GM18861 (cell line): Measurements from ENCODE around the gene PDE4D.

Experiments used
- ATAC-seq: cut with Tn5 transposase; IDR thresholded peaks from one replicate; pipeline ENCODE4 v1.9.1; 2021; ENCODE audit not compliant: unreplicated experiment

Gene PDE4D

DNA sequence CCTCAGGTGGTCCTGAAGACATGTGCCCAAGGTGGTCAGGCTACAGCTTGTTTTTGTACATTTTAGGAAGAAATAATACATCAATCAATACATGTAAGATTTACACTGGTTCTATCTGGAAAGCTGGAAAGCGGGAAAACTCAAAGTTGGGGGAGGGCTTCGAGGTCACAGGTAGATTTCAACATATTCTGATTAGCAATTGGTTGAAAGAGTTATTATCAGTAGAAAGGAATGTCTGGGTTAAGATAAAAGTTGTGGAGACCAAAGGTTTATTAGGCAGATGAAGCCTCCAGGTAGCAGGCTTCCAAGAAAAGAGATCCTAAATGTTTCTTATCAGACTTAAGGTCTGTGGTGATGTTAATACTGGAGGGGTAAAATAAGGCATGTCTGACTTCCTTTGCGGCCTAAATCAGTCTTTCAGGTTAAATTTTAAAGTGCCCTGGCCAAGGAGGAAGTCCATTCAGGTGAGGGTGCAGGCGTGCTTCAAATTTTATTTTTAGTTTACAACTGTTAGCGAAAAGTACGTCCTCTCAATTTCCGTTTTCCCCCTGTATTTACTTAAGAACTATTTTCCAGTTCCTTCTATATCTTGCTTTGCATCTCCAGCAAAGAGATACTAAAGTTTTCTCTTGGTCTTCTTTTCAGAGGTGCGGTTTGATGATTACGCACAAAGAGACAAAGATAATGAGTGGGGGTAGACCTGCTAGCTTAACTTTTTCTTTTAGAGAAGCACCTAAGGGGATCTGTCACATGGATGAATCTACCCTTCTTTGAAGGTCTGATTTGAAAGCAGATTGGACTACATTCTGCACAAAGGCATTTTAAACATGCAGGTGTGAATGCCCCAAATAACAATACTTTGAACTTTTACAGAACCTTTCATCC lies 732.1 kb downstream of the PDE4D start:
- ATAC-seq, result no peak

DNA sequence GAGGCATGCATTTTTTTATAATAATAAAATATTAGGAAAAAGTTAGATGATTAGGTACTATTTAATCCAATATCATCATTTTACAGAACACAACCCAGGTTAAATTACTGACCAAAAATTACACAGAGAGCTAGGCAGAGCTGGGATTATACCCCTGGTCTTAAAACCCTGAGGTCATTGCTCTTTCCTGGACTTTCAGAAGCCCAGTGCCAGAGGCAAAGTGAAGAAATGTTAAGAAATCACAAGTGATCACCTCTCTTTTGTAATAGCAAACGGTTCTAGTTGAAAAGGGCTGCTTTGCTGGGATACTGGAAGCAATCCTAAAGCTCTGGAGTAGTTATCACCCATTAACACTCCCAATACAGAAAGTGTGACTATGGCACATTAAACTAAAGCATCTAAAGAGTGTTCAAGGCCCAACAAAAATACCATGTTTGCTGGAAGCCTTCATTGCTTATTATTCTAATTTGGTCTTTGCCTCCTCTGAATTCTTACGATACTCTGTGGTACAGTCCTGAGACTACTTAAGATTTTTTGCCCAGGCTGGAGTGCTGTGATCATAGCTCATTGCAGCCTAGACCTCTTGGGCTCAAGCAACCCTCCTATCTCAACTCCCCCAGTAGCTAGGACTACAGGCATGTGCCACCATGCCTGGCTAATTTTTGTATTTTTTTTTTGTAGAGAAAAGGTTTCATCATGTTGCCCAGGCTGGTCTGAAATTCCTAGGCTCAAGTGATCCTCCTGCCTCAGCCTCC lies 734.7 kb downstream of the PDE4D start:
- no peak for ATAC-seq

DNA sequence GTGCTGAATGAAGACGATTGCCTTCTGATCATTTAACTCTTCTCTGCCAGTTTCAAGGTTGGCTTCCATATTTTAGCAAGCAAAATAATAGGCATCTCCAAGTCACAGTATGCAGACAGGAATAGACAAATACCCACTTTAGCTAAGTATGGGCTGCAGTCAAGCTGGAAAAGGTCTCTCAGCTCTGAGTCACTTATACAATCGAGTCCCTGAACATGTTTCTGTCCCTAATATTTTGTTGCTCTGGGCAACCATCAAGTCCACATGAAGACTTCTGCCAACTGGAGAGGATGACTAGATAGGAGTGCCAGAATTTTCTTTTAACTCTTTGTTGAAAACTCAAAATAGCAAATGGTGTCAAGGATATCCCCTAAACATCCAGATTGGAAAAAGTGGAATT lies 735.4 kb downstream of the PDE4D start:
- ATAC-seq, result no peak

DNA sequence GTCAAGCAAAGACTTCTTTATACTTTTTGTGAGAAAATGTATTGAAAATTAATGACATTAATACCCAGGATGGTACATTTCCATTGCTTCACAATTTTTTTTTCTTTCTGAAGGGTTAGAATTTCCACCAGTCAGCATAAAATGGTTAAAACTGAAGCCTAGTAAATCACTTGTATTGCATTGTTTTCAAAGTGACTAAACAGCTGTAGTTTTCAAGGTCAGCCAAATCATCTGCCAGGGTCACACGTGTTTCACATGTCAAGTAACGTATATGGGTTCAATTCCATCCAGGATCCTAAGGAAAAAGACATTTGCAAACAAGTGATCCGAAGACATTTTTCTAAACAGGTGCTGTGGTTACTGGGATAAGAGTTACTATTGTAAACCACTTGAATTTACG lies 736.5 kb downstream of the PDE4D start:
- ATAC-seq, result no peak

DNA sequence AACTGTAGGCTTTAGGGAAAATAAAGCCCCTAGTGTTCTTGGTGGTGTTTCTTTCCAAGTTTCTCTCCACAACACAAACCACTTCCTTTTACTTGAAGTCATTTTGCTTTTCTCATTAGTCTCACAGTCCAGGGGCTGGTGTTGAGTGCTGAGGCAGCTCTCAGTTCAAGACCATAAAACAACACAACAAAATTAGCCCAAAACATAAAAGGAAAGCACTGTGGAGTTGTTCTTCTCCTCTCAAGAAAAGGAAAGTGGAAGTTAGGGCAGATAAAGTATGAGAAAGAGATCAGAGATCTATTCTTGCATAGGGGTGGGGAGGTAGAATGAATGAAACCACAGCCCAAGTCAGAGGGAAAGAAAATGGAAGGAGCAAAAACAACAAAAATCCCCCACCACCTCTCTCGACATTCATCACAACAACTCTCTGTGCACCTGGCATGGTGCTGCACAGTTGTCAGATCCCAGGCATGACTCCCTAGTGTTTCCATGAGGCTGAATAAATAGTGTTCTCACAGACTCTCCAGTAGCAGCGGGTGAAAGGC lies 740.8 kb downstream of the PDE4D start:
- ATAC-seq, result no peak

DNA sequence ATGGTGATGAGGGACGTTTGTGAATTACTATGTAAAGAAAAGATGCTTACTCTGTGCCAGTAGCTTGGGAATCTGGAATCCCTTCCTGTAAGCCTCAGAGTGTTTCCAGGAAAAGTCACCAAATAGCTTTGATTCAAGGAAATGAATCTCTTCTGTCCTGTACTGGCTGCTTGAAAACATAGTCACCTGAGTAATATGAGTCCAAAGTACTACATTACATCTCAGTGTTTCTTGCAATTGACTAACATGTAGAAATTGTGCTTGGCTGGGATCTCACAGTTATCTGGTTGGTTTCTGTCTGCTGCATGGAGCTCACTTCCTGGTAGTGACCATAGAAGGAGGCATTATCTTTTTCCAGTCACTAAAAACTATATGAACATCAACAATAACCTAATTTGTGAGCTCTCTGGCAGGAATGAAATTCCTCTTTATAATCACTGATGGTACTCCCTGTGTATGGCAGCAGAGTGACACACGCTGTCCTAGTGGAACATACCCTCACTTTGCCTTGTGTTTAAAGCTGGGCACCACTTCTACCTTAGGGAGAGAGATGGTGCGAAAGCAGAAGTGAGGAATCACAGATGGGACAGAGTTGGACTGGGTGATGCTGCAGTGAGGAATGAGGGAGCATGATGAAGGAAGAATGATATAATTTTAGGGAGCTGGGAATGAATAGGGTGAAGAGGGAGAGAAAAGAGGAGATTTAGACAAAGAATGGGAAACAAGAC lies 742.2 kb downstream of the PDE4D start:
- no peak for ATAC-seq

DNA sequence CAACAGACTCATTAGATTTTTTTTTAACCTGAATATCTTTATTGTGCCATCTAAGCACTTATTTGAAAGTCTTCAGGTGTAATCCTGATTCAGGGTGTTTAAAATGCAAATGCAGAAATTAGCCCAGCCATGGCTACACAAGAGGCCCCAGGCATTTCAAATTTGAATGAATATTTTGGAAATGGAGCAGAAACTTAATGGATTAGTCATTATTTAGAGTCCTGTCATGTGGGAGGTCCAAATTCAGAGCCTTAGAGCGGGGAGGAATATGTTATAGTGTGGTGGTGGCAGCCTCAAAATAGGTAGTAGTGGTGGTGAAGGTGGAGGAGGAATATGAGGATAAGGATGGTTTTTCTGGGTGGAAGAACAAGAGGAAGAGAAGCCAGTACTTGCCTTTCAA lies 743.7 kb downstream of the PDE4D start:
- no peak for ATAC-seq

DNA sequence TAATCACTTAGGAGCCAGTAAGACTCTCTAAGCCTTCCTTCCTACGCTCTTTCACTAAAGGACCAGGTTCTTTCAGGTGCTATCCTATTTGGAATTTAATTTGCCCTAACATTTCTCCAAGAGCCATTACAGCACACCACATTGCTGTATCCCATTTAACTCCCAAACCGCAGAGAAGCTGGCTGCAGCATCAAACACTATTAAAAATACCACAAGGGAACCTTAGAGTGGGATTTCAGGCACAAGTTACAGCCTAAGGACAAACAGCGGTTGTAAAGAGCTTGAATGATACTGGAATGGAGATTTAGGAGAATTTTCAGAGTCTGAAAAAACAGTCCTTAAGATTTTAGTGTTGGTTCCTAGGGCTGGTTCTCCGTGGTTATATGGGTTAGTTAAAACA lies 744.3 kb downstream of the PDE4D start:
- no peak for ATAC-seq

DNA sequence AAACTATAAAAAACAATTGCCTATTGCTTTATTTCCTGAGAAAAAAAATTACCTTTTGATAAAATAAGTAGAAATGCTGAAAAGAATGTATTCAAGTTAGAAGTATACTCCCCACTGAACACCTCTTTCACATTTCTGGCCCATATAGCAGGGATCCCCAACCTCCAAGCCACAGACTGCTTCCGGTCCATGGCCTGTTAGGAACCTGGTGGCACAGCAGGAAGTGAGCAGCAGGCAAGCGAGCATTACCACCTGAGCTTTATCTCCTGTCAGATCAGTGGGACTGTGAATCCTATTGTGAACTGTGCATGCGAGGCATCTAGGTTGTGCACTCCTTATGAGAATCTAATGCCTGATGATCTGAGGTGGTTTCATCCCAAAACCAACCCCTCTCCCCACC lies 746.8 kb downstream of the PDE4D start:
- no peak for ATAC-seq

DNA sequence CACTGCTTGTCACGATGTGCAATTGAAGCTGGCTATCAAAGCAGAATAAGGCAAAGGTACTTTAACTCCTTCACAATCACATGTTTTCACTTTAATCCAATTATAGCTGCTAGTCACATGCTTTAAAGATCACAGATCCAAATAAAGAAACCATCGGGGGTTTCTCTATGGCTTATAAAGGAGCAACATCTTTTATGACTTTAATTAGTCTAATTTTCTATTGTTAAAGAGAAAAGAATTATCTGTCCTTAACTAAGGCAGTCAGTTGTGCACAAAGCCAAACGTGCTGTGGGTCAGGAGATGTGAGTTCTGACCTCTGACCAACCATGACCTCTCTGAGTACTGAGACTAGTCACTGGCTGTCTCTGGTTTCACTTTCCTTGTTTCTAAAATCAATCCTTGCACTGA lies 749.6 kb downstream of the PDE4D start:
- ATAC-seq, result peak; percentile 97

DNA sequence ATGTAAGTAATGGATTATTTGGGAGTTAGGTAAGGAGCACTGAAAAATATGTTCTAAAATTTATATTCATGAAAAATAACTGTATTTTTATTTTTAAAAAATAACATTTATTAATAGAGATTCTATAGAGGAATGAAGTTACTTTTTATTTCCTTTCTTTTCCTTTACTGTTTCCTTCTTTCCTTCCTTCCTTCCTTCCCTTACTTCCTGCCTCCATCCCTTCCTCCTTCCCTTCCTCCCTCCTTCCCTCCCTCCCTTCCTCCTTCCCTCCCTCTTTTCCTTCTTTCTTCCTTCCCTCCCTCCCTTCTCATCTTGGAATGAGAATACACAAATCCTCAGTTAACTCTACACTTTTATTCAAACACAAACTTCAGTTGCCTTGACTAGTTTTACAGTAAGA lies 750.6 kb downstream of the PDE4D start:
- no peak for ATAC-seq

DNA sequence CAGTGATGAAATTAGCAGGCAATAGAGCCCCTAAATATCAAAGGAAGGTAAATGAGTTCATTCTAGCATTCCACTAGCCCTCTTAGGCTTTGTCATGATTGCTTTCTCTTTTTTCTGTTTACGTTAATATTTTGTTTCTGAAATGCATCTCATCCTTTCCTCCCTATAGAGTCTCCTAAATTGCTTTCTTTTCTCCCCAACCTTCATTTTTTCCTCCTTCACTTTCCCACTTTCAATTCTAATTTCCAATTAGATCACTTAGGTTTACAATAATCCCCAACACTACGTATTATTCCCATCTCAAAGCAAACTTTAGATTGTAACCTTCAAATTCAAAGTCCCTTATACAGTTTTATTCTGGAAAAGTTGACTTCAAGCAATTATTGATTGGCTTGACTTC lies 751.4 kb downstream of the PDE4D start:
- ATAC-seq, result no peak

DNA sequence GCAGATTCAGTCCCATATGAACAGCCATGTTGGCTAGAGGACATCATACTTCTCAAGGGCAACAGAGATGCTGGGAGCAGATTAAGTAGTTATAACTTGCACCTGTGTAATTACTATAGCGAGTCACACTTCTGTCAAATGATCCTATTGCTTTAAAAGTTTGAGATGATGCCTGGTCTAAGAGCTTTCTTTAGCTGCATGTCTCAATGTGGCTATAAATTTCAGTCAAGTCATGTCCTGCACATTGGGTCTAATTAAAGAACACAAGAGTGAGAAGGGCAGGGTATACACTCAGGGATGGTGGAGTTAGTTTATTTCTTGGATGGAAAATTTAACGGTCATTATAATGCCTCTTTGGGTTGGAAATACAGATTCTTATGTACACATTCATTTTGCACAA lies 753.4 kb downstream of the PDE4D start:
- ATAC-seq, result no peak

DNA sequence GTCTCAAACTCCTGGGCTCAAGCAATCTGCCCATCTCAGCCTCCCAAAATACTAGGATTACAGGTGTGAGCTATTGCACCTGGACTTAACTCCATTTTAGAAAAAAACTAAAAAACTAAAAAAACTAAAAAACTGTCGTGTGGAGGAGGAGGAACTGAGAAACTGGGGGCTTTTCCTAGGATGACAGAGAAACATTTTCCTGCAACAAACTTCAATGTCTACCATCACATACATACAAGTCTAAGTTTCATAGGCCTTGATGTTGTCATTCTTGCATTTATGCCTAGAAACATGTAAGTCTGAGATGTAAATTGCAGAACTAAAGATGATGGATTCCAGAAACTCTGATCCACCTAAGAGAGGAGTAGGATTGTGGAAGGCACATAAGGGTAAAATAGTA lies 753.8 kb downstream of the PDE4D start:
- no peak for ATAC-seq

DNA sequence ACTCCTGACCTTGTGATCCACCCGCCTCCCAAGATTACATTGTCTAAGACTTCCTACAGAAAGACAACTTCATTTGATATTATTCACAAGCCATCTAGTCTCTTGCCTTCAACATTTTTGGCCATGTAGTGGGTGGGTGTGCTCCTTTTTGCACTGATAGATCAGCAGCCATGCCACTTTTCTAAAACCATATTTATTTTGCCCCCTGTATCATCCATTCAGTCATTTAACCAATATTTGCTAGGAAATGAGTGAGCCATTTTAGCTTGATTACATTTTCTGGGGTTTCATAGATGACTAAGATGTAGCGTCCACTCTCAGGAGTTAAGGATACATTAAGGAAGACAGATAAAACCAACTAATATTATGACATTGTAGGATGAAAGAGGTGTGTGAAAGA lies 755.0 kb downstream of the PDE4D start:
- ATAC-seq, result no peak

DNA sequence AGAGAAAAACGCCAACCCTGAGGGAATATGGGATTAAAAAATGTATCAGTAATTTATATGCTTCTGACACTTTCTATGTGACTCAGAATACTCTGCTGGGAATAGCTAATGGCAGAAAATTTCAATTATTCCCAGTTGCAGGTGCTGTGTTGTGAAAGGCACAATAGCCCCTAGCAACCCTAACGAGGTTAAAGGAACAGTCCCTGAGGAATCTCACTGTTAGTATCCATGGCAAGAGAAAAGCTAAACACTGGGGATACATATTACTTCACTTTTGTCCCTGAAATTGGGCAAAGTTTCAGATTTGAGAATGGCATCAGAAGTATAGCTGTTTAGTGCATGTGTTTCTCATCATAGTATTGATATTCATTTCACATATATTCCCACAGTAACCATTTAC lies 755.7 kb downstream of the PDE4D start:
- ATAC-seq, result no peak

DNA sequence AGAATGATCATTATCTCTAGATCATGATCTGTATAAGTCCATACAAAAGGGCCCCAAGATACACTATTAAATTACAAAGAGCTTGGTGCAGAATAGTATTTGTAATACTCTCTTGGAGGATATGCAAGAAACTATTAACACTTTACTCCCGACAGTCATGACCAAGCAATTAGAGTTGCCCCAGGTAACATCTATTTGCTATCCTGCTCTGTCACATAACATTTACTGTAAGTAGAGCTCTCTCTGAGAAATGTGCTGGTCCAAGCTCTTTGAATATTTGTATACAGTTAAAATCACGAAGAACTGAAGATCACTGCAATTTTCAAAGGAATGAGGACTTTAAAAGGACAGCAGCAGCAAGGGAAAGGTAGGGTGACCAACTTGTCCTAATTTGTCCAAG lies 757.0 kb downstream of the PDE4D start:
- ATAC-seq, result no peak

DNA sequence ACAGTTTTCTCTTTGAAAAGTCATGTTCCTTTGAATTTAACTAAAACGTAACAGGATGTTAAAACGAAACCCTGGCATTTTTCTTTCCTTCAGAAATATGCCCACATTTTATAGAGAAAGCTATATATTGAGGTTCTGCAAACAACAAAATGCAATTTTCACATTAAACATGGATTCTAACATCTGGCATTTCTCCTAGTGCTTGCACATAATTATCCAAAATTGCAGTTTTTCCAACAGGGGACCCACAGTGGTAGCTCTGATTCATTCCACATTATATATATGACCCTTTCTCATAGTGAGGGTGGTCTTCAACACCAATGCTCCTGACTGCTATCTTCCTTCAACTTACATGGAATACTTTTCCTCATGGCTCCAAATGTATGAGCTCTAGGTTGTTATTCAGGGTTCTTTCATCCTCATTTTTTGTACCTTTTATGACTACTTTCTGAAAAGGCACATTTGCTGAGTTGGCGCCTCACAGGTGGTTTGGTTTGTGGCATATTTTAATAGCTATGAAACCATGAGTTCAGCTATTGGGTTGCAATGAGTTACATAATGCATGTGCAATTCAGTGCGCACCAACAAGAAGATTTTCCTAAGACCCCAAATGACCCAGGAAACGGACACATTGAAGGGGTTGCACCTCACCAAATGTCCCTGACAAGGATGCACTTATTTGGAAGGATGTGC lies 758.9 kb downstream of the PDE4D start:
- no peak for ATAC-seq

DNA sequence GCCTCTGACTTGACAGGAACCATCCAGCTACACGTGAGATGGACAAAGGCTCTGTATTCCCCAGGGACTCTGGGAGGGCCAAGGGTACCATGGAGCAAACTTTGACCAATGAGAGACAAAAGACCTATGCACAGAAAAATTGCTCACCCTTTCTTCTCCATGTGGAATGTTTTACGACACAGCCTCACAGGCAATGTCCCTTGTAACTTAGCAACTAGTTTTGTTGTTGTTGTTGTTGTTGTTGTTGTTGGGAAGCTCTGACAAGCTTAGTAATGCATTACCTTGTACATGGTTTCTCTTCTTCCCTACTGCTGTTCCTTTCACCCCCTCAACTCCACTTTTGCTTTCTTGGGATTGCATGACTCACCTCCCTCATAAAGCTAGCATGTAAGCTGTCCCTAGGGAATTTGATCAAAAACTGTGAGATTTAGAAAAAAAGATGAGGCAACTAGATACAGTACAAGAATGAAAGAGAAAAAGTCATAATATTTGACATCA lies 759.7 kb downstream of the PDE4D start:
- no peak for ATAC-seq

DNA sequence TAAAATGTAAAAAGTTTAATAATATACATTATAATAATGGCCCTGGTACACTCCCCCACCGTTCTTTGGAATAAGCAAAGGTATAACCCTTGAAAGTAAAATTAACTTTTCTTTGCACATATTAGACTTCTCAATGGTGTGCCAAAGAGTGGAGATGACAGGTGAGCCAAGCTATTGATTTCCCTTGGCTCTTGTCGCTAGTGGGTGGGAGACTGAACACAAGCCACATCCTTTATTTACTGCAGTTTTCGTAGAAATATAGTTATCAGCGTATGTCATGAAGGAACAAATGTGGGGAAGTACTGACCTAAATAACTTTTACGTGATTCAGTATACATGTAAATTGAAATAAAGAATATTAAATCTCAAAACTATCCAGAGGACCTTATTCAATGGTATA lies 761.4 kb downstream of the PDE4D start:
- ATAC-seq, result no peak

DNA sequence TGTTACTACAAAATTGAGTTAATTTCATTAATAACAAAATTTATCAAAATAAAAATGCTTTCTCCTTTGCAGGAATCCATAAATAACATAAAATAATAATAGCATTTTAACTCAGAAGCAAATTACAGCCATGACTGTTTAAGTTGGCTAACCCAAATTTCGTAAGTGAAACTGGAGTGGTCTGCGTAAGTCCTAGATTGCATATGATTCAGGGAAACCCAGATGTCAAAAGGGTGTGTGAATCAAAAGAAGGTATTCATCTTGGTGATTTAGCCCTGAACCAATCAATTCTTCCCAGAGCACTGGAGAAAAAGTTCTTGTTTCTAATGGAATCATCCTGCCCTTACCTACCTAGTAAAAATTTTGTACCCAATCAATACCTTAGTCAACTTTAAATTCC lies 763.1 kb downstream of the PDE4D start:
- ATAC-seq, result no peak
